Measurements from ENCODE around the gene CEP41.

DNA sequence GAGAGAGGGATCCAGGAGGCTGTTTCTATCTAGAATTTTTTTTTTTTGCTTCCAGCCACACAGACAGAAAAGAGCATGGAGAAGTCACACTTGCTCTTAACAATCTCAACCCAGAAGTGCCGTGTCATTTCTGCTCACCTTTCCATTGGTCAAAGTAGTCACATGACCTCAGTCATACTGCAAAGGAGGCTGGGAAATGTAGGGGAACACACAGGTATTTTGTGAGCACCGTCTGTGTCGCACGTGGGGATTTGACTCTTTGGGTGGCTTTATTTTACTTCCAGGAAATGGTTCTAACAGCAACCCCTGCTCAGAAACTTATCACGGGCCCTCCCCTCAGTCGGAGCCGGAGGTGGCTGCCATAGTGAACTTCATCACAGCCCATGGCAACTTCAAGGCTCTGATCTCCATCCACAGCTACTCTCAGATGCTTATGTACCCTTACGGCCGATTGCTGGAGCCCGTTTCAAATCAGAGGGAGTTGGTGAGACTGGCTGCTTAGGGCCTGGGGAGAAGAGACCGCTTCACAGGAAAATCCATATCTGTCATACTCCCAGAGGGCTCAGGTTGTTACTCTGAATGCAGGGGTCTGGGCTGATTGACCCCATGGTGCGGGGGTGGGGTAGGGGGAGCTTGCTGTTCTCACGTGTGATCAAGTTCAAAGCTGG, 73.6 kb downstream of the CEP41 start:
- TF ChIP-seq, protein P1, sequence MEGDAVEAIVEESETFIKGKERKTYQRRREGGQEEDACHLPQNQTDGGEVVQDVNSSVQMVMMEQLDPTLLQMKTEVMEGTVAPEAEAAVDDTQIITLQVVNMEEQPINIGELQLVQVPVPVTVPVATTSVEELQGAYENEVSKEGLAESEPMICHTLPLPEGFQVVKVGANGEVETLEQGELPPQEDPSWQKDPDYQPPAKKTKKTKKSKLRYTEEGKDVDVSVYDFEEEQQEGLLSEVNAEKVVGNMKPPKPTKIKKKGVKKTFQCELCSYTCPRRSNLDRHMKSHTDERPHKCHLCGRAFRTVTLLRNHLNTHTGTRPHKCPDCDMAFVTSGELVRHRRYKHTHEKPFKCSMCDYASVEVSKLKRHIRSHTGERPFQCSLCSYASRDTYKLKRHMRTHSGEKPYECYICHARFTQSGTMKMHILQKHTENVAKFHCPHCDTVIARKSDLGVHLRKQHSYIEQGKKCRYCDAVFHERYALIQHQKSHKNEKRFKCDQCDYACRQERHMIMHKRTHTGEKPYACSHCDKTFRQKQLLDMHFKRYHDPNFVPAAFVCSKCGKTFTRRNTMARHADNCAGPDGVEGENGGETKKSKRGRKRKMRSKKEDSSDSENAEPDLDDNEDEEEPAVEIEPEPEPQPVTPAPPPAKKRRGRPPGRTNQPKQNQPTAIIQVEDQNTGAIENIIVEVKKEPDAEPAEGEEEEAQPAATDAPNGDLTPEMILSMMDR (IDR thresholded peaks at IDR 0.05) = no peak
- no peak for TF ChIP-seq POLR2A (IDR thresholded peaks at IDR 0.05)
